Thyroid gland (tissue), 4 donors: ENCODE data around the gene PSMG3.

Experiments
- POLR2A ChIP-seq, 2 donors: fragments of 450-650 bp; IDR thresholded peaks; one replicate each; pipeline ENCODE4 v1.6.1; 2017; ENCODE audit warnings: antibody characterized with exemption in 2 of 2, mild to moderate bottlenecking in 2 of 2, moderate library complexity in 1 of 2
- TF ChIP-seq, protein P1 (sequence below), 6 experiments: fragments of 200-600 bp in 3 of 6; fragments of 450-650 bp in 3 of 6; sonication (generic) in 3 of 6; IDR thresholded peaks; one replicate each; pipeline ENCODE4 v1.5.1; 2016 to 2019; ENCODE audit warnings: antibody characterized with exemption in 6 of 6, mild to moderate bottlenecking in 2 of 6, inconsistent platforms in 1 of 6, moderate library complexity in 1 of 6

DNA sequence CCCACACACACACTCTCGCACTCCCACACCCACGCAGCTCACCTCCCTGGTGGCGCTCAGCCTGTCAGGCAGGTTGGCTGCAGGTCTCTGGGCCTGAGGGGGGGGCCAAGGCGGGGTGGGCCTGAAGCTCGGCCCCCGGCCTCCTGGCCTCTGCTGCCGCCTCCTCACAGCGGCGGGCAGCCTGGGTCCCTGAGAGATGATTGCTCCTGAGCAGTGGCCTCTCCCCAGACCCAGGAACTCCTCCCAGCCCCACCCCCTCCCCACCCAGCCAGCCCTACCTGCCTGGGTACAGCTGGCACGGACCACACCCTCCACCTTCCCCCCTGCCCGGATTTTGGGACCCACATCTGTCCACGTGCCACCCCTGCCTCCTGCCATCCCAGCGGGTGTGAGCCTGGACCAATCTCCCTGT, 9.2 kb downstream of the PSMG3 start:
- TF ChIP-seq, protein P1, sequence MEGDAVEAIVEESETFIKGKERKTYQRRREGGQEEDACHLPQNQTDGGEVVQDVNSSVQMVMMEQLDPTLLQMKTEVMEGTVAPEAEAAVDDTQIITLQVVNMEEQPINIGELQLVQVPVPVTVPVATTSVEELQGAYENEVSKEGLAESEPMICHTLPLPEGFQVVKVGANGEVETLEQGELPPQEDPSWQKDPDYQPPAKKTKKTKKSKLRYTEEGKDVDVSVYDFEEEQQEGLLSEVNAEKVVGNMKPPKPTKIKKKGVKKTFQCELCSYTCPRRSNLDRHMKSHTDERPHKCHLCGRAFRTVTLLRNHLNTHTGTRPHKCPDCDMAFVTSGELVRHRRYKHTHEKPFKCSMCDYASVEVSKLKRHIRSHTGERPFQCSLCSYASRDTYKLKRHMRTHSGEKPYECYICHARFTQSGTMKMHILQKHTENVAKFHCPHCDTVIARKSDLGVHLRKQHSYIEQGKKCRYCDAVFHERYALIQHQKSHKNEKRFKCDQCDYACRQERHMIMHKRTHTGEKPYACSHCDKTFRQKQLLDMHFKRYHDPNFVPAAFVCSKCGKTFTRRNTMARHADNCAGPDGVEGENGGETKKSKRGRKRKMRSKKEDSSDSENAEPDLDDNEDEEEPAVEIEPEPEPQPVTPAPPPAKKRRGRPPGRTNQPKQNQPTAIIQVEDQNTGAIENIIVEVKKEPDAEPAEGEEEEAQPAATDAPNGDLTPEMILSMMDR (IDR thresholded peaks at IDR 0.05) = no peak
- TF ChIP-seq POLR2A (IDR thresholded peaks at IDR 0.05) = no peak
